SK-N-SH (cell line): ENCODE results near the gene MCCC1. TPM values are rescaled to one million over a fixed set of nuclear protein-coding genes. Genes with fewer than 3 reads are reported as not detected.

Experiments
- CTCF ChIA-PET: fragments of 300-600, 350-600 bp; formaldehyde crosslinking; extraction: SDS; loops from one replicate; lab custom pipeline; 2021; lab: Yijun Ruan, JAX
- POLR2A ChIA-PET: fragments of 350-600 bp; sonication (Branson Sonifier 250); formaldehyde crosslinking; extraction: SDS; loops from one replicate; lab custom pipeline; 2020; ENCODE audit warnings: antibody characterized with exemption, inconsistent platforms; lab: Yijun Ruan, JAX
- DNase-seq: peaks from one replicate; pipeline ENCODE4 v3.0.0; 2012
- H2AFZ ChIP-seq: fragments of 200-600 bp; sonication (generic); 2 replicates; pipeline ENCODE4 v1.8.1; 2016; ENCODE audit warnings: antibody characterized with exemption, mild to moderate bottlenecking, low read depth
- H3F3A ChIP-seq: fragments of 200-600 bp; sonication (generic); replicated peaks from 2 replicates; pipeline ENCODE3; 2016; ENCODE audit warnings: antibody characterized with exemption, mild to moderate bottlenecking; ENCODE audit not compliant: insufficient read depth
- H3K27ac ChIP-seq, 2 experiments: fragments of 200-500 bp in 1 of 2; fragments of 200-600 bp in 1 of 2; sonication (Bioruptor generic) in 1 of 2; sonication (generic), shearing (Covaris generic) in 1 of 2; 2 replicates each; pipeline versions ENCODE4 v1.5.1 to v1.6.1; 2014 to 2016; ENCODE audit warnings: low read depth in 2 of 2, inconsistent platforms in 1 of 2, low read length in 1 of 2, mild to moderate bottlenecking in 1 of 2, mixed read lengths in 1 of 2
- H3K27me3 ChIP-seq: fragments of 200-600 bp; sonication (generic), shearing (Covaris generic); 2 replicates; pipeline ENCODE4 v1.6.1; 2016; ENCODE audit warnings: mixed run types; ENCODE audit not compliant: insufficient read depth
- H3K36me3 ChIP-seq, 2 experiments: fragments of 200-500 bp in 1 of 2; fragments of 200-600 bp in 1 of 2; sonication (Bioruptor generic) in 1 of 2; sonication (generic) in 1 of 2; replicated peaks in 1 of 2; 2 replicates each; pipeline versions ENCODE3 to v1.5.1; 2014 to 2016; ENCODE audit warnings: low read length in 1 of 2, mild to moderate bottlenecking in 1 of 2; ENCODE audit not compliant: insufficient read depth in 2 of 2, control insufficient read depth in 1 of 2
- H3K4me1 ChIP-seq, 2 experiments: fragments of 200-500 bp in 1 of 2; fragments of 200-600 bp in 1 of 2; sonication (Bioruptor generic) in 1 of 2; sonication (generic), shearing (Covaris generic) in 1 of 2; 2 replicates each; pipeline versions ENCODE4 v1.5.1 to v1.6.1; 2014 to 2016; ENCODE audit warnings: low read depth in 1 of 2, low read length in 1 of 2, mixed run types in 1 of 2; ENCODE audit not compliant: insufficient read depth in 2 of 2, control insufficient read depth in 1 of 2
- H3K4me2 ChIP-seq: fragments of 200-600 bp; sonication (generic), shearing (Covaris generic); 2 replicates; pipeline ENCODE4 v1.6.1; 2017; ENCODE audit warnings: mixed run types
- H3K4me3 ChIP-seq, 2 experiments: fragments of 200-500 bp in 1 of 2; fragments of 200-600 bp in 1 of 2; sonication (Bioruptor generic) in 1 of 2; sonication (generic), shearing (Covaris generic) in 1 of 2; 2 replicates each; pipeline versions ENCODE4 v1.5.1 to v1.8.1; 2014 to 2016; ENCODE audit warnings: low read depth in 2 of 2, inconsistent platforms in 1 of 2, low read length in 1 of 2, mild to moderate bottlenecking in 1 of 2, mixed read lengths in 1 of 2, moderate library complexity in 1 of 2
- H3K79me2 ChIP-seq: fragments of 200-600 bp; sonication (generic); 2 replicates; pipeline ENCODE4 v1.8.1; 2017; ENCODE audit warnings: mild to moderate bottlenecking; ENCODE audit not compliant: insufficient read depth
- H3K9ac ChIP-seq: fragments of 200-600 bp; sonication (generic); 2 replicates; pipeline ENCODE4 v1.6.1; 2017; ENCODE audit warnings: mixed run types
- H3K9me2 ChIP-seq: fragments of 200-600 bp; sonication (generic); 2 replicates; pipeline ENCODE4 v1.6.1; 2017; ENCODE audit warnings: mixed run types
- H3K9me3 ChIP-seq: fragments of 200-600 bp; sonication (generic); 2 replicates; pipeline ENCODE4 v1.6.1; 2017; ENCODE audit warnings: mixed run types, mild to moderate bottlenecking, moderate library complexity
- H4K20me1 ChIP-seq: fragments of 200-600 bp; sonication (generic); 2 replicates; pipeline ENCODE4 v1.6.1; 2017; ENCODE audit warnings: mild to moderate bottlenecking, mixed run types; ENCODE audit not compliant: insufficient read depth
- CHD2 ChIP-seq: fragments of 150-350 bp; IDR thresholded peaks from 2 replicates; pipeline ENCODE4 v1.6.1; 2018; ENCODE audit warnings: low read length; ENCODE audit not compliant: partially characterized antibody
- ELF1 ChIP-seq: IDR thresholded peaks from 2 replicates; pipeline ENCODE4 v1.4.0; 2012
- FOSL2 ChIP-seq: IDR thresholded peaks from 2 replicates; pipeline ENCODE4 v1.4.0; 2012; ENCODE audit warnings: low read depth, mild to moderate bottlenecking, moderate library complexity, borderline replicate concordance
- FOXJ3 ChIP-seq: sonication (generic); formaldehyde crosslinking; IDR thresholded peaks from 2 replicates; pipeline ENCODE4 v1.5.1; 2020; ENCODE audit warnings: mild to moderate bottlenecking, missing genetic modification reagents
- GATA2 ChIP-seq: sonication (generic); formaldehyde crosslinking; IDR thresholded peaks from 2 replicates; pipeline ENCODE4 v1.5.0; 2020; ENCODE audit warnings: mild to moderate bottlenecking, missing genetic modification reagents
- IRF3 ChIP-seq: fragments of 150-350 bp; IDR thresholded peaks from 2 replicates; pipeline ENCODE4 v1.6.1; 2016; ENCODE audit warnings: mild to moderate bottlenecking, low read depth, low read length
- MAX ChIP-seq: IDR thresholded peaks from 2 replicates; pipeline ENCODE4 v1.4.0; 2012; ENCODE audit warnings: low read depth
- MEF2A ChIP-seq: IDR thresholded peaks from 2 replicates; pipeline ENCODE4 v1.4.0; 2012; ENCODE audit warnings: low read depth, borderline replicate concordance
- MXI1 ChIP-seq: IDR thresholded peaks from 2 replicates; pipeline ENCODE4 v1.6.1; 2012; ENCODE audit warnings: mild to moderate bottlenecking, low read depth, low read length, improper control_type of control experiment
- NFIC ChIP-seq: IDR thresholded peaks from 2 replicates; pipeline ENCODE4 v1.4.0; 2012; ENCODE audit warnings: borderline replicate concordance
- NRF1 ChIP-seq: IDR thresholded peaks from 2 replicates; pipeline ENCODE4 v1.6.1; 2012; ENCODE audit warnings: low read depth, mild to moderate bottlenecking, low read length
- PBX3 ChIP-seq: IDR thresholded peaks from 2 replicates; pipeline ENCODE4; 2012
- POLR2AphosphoS5 ChIP-seq: IDR thresholded peaks from 2 replicates; pipeline ENCODE4 v1.6.1; 2012; ENCODE audit warnings: low read depth, low read length
- RCOR1 ChIP-seq: fragments of 150-350 bp; IDR thresholded peaks from 2 replicates; pipeline ENCODE4 v1.6.1; 2017; ENCODE audit warnings: antibody characterized with exemption, low read length
- REST ChIP-seq: IDR thresholded peaks from 2 replicates; pipeline ENCODE4 v1.6.1; 2012; ENCODE audit warnings: mild to moderate bottlenecking, low read depth, low read length, moderate library complexity
- TAF1 ChIP-seq: IDR thresholded peaks from 2 replicates; pipeline ENCODE4 v1.6.1; 2012; ENCODE audit warnings: low read depth, mild to moderate bottlenecking, low read length, moderate library complexity, borderline replicate concordance
- TCF12 ChIP-seq: IDR thresholded peaks from 2 replicates; pipeline ENCODE4 v1.4.0; 2012
- WGBS: methylation state at CpG from one replicate; pipeline ENCODE4 v1.1.6; 2017; ENCODE audit warnings: low lambda C conversion rate; 5-methylcytosine and 5-hydroxymethylcytosine counted together
- polyA plus RNA-seq, 3 experiments: library from polyadenylated mRNA; depleted of rRNA; stranded (reverse); fragments of >200 nt; gene quantifications; 2 replicates each; pipeline ENCODE4 v1.2.3, GENCODE V29; 2012
- TF ChIP-seq, protein P1 (sequence below): IDR thresholded peaks from 2 replicates; pipeline ENCODE4 v1.4.0; 2012; ENCODE audit warnings: low read depth, borderline replicate concordance
- TF ChIP-seq, protein P2 (sequence below): fragments of 200-600 bp; sonication (generic); IDR thresholded peaks from 2 replicates; pipeline ENCODE4 v1.6.1; 2017; ENCODE audit warnings: antibody characterized with exemption, mild to moderate bottlenecking, moderate library complexity

Gene MCCC1
- polyA plus RNA-seq, 1 of the 3 experiments (the other 2 are of a cell fraction), result 15.4 TPM

- H3K9me3 ChIP-seq, result no peaks in the 10 kb centered on the region
- WGBS, result 65% methylated on average over 2 of the region's 2 CpGs
- H3K4me3 ChIP-seq, result no peak overlapping the region
- peaks cover 8 to 18% of the 10 kb centered on the region in 2 experiments for H3K36me3 ChIP-seq
- TF ChIP-seq PBX3, result no peak
- no peak for TF ChIP-seq NRF1
- no peak for TF ChIP-seq TAF1
- TF ChIP-seq MXI1, result no peak
- no peak for TF ChIP-seq POLR2AphosphoS5
- H4K20me1 ChIP-seq, result no peaks in the 10 kb centered on the region
- H3K9me2 ChIP-seq, result no peaks in the 10 kb centered on the region
- no peaks in the 10 kb centered on the region for H3F3A ChIP-seq
- no peaks in the 10 kb centered on the region for H3K27me3 ChIP-seq
- no peak for DNase-seq
- H3K4me1 ChIP-seq, result peaks cover 0 to under 1% of the 10 kb centered on the region in 2 experiments; a peak in 1 of 4 replicates
- H3K4me2 ChIP-seq, result no peak overlapping the region
- POLR2A ChIA-PET, result no interaction called here
- no peak overlapping the region for H2AFZ ChIP-seq
- H3K79me2 ChIP-seq, result no peaks in the 10 kb centered on the region
- H3K27ac ChIP-seq, result no peak overlapping the region
- H3K9ac ChIP-seq, result no peak overlapping the region
- CTCF ChIA-PET, result no interaction called here
These were observed 84.1 kb downstream of the MCCC1 start for GRCh38 chr3:183015185-183015584.

GRCh38 chr3:183013856-183014255, 85.4 kb downstream of the MCCC1 start:
- Histone ChIP-seq H3K27ac (no peak overlapping the region), H3K4me1 (peaks cover 0 to 6% of the 10 kb centered on the region in 2 experiments; a peak in 1 of 4 replicates), H3K4me2 (no peak overlapping the region), H3K79me2 (no peaks in the 10 kb centered on the region), H3F3A (no peaks in the 10 kb centered on the region), H3K9me3 (no peaks in the 10 kb centered on the region), H2AFZ (no peak overlapping the region), H3K36me3 (peaks cover 0 to 5% of the 10 kb centered on the region in 2 experiments), H3K27me3 (no peaks in the 10 kb centered on the region), H3K4me3 (no peak overlapping the region), H3K9ac (no peak overlapping the region), H4K20me1 (no peaks in the 10 kb centered on the region), H3K9me2 (no peaks in the 10 kb centered on the region)
- no peak for DNase-seq
- POLR2A ChIA-PET, result no interaction called here
- CTCF ChIA-PET, result no interaction called here
- WGBS, result 94% methylated on average over 6 of the region's 6 CpGs
- TF ChIP-seq, protein P1, sequence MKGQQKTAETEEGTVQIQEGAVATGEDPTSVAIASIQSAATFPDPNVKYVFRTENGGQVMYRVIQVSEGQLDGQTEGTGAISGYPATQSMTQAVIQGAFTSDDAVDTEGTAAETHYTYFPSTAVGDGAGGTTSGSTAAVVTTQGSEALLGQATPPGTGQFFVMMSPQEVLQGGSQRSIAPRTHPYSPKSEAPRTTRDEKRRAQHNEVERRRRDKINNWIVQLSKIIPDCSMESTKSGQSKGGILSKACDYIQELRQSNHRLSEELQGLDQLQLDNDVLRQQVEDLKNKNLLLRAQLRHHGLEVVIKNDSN, result no peak
- no peak for TF ChIP-seq MEF2A
- TF ChIP-seq FOSL2, result no peak
- TF ChIP-seq REST, result no peak
- TF ChIP-seq CHD2, result no peak
- no peak for TF ChIP-seq GATA2 (CRISPR knock-in tag)
- no peak for TF ChIP-seq POLR2AphosphoS5
- TF ChIP-seq RCOR1, result no peak
- TF ChIP-seq TCF12, result no peak
- no peak for TF ChIP-seq MAX
- TF ChIP-seq ELF1, result no peak
- no peak for TF ChIP-seq PBX3
- TF ChIP-seq NFIC, result no peak
- no peak for TF ChIP-seq NRF1
- no peak for TF ChIP-seq IRF3
- no peak for TF ChIP-seq FOXJ3 (CRISPR knock-in tag)
- TF ChIP-seq, protein P2, sequence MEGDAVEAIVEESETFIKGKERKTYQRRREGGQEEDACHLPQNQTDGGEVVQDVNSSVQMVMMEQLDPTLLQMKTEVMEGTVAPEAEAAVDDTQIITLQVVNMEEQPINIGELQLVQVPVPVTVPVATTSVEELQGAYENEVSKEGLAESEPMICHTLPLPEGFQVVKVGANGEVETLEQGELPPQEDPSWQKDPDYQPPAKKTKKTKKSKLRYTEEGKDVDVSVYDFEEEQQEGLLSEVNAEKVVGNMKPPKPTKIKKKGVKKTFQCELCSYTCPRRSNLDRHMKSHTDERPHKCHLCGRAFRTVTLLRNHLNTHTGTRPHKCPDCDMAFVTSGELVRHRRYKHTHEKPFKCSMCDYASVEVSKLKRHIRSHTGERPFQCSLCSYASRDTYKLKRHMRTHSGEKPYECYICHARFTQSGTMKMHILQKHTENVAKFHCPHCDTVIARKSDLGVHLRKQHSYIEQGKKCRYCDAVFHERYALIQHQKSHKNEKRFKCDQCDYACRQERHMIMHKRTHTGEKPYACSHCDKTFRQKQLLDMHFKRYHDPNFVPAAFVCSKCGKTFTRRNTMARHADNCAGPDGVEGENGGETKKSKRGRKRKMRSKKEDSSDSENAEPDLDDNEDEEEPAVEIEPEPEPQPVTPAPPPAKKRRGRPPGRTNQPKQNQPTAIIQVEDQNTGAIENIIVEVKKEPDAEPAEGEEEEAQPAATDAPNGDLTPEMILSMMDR, result no peak
